ENCODE data around the gene THSD7A.

GRCh38 chr7:11795231-11795630 lies 36.8 kb downstream of the THSD7A start:
- TF ChIP-seq POLR2A (IDR thresholded peaks at IDR 0.05; ENCODE audit: low read depth, low read length), result no peak
- no peak for TF ChIP-seq POLR2AphosphoS5 (IDR thresholded peaks at IDR 0.05; ENCODE audit: low read depth, low read length)
- no peak for TF ChIP-seq TAF1 (IDR thresholded peaks at IDR 0.05; ENCODE audit: borderline replicate concordance, low read depth, low read length)

All from GM12892 (cell line).